T follicular helper cell (primary cell): ENCODE measurements around the gene TRAIP.
A peak's percentile ranks its signal among the peaks of the same experiment; 100 is the strongest.
"Not testable (repeated sequence)": the region's sequence is repeated elsewhere in the genome, so short reads cannot be mapped to it uniquely, and the experiment has no call there.

Experiments used
- DNase-seq: peaks from one replicate; pipeline ENCODE4 v3.0.0-alpha.2; 2020; ENCODE audit warnings: low read depth

Gene TRAIP

GRCh38 chr3:49792371-49793150 is 63.8 kb downstream of the TRAIP start:
- DNase-seq, result no peak

GRCh38 chr3:49791571-49791970 is 64.8 kb downstream of the TRAIP start:
- DNase-seq, result no peak

GRCh38 chr3:49790626-49791411 is 65.5 kb downstream of the TRAIP start:
- DNase-seq, result no peak

DNA sequence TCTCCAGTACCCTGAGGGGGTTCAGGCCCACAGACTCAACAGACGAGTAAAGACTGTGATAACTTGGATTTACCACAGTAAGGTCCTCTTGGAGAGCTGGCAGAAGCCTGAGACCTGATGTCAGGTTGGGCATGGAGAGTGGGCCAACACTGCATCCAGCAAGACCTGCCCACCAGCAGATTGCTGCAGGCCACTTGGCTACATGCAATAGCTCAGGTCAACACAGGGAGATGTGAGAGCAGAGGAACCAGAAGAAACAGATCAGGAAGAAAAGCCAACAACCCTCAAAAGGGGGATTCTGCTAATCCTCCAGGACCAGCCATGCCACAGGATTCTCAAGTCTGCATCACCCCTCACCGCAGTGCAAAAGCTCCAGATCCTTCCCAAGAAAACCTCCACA is 68.3 kb downstream of the TRAIP start:
- DNase-seq, result no peak

GRCh38 chr3:49787536-49787935 is 68.8 kb downstream of the TRAIP start:
- DNase-seq, result no peak

- no peak for DNase-seq
These were observed 69.2 kb downstream of the TRAIP start for GRCh38 chr3:49787182-49787464.

DNA sequence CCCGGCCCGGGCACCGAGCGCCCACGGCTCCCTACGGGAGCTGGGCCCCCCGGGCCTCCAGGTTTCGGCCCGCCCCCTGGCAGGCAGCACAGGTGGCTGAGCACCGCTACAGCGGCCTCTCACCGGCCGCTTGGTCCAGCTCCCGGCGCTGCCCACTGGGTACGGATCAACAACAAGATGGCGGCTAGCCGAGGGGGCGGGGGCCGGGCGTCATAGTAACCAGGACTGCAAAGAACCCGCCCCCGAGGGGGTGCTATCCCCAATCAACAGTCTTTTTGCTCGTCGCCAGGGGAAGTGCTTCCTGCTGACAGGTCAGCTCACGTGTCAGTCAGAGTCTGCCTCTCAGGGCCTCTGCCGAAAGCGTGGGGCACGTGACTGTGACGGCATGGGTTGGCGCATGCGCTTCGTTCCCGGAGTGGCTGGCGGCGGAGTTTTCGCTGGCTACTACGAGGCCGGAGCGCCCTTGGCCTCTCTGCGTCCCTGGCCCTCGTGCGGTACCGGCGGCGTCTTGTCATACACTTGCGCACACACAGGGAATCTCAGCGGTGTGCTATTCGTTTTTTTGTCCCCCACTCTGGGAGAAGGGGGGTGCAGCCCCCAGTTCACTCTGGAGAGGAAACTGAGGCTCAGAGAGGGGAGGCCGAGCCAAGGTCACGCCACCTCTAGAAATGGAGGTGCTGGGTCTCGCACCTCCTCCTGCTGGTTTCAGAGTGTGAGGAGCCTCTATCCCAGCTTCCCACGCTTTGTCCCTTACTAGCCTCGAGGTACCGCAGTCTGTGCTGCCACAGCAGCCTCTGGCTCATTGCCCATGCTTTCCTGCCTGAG is 69.8 kb downstream of the TRAIP start, which contains the start of gene IP6K1:
Gene IP6K1, minus strand, starts transcription at position 186 of the 825 bp plus-strand sequence. CDS start 38,502 bp downstream, outside the sequence.
- peak; percentile 100 for DNase-seq

- DNase-seq, result no peak
These were observed 70.6 kb downstream of the TRAIP start for GRCh38 chr3:49785565-49786356.

DNA sequence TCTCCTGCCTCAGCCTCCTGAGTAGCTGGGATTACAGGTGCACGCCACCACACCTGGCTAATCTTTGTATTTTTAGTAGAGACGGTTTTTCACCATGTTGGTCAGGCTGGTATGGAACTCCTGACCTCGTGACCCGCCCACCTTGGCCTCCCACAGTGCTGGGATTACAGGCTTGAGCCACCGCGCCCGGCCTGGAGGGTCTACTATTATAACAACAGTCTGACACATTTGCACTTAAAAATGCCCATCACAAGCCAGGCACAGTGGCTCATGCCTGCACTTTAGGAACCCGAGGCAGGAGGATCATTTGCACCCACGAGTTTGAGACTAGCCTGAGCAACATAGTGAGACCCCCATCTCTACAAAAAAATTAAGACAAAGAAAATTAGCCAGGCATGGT is 74.1 kb downstream of the TRAIP start:
- not testable (repeated sequence) for DNase-seq

DNA sequence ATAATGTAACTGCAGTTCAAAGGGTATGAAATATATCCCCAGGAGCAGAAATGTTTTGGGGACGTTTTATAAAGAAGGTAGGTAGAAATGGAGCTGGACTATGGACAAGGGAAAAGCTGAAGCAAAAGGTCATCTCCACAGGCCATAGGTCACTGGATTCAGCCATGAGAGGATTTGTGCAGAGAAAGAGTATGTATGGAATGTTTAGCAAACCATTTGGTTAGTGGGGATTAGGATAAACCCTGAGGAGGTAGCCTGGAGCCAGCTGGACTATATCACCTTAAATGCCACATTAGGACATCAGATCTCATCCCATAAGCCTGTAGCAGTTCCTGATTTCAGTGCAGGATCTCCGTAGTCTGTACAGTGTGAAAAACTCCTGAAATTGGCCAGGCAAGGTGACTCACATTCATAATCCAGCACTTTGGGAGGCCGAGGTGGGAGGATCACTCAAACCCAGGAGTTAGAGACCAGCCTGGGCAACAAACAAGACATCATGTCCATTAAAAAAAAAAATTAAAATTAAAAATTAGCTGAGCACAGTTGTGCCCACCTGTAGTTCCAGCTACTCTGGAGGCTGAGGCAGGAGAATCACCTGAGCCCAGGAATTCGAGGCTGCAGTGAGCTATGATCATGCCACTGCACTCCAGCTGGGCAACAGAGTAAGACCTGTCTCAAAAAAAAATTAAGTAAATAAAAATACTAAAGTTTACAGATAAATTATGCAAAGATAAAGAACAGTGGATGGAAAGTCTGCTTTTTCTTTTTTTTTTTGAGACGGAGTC is 74.8 kb downstream of the TRAIP start:
- DNase-seq, result no peak

- DNase-seq, result not testable (repeated sequence)
These were observed 75.4 kb downstream of the TRAIP start for GRCh38 chr3:49780975-49781365.

DNA sequence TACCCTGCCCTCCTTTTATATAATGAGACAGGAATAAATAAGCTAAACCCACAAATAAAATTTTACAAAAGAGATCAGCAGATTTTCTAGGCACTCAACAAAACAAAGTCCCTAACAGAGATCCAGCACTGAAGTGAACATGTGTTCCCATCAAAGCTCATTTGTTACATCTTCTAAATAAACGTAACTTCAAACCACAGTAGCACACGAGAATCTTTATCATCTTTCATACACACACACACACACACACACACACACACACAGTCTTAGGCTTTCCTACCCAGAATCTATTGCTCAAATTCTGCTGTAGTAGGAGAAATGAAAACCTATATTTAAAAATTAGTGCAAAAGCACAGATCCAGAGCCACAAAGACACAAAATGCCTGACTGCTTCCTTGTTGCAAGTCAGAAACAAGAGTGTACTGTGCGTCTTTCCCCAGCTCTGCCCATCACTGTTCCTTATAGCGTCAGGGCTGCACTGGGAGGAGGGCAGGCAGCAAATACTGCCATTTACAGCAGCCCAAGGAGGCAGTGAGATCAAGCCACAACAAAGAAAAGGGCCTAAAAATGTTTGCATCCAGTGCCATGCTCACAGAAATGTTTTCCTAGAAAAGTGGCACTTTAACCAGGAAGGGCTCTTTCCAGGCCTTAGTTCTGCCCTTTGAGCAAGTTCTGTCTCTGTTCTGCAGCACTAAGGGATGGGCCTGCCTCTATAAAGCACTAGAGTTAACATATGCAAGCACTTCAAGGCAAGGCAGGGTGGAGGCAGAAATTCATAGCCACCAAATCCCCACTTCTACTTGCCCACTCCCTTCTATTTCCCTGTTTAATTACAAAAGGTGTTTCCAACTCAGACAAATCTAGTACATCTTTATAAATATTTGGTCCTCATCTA is 76.0 kb downstream of the TRAIP start:
- DNase-seq, result no peak

- no peak for DNase-seq
These were observed 76.8 kb downstream of the TRAIP start for GRCh38 chr3:49779358-49780079.
